SK-N-SH treated with all-trans-retinoic acid at 6 μM for 48 hours (cell line): Measurements from ENCODE around the gene OPRL1.

ENCODE experiments used
- ATAC-seq: fragments of 200-7000 bp; cut with Tn5 transposase; 3 replicates; pipeline ENCODE4 v1.9.1; 2020; ENCODE audit warnings: mild to moderate bottlenecking, moderate library complexity
- ARNTL ChIP-seq: fragments of 450-650 bp; formaldehyde crosslinking; IDR thresholded peaks from 2 replicates; pipeline ENCODE4 v1.5.0; 2020; ENCODE audit warnings: low read depth, mild to moderate bottlenecking, moderate library complexity, borderline replicate concordance
- BACH2 ChIP-seq: fragments of 250-450 bp; sonication (Bioruptor Pico); IDR thresholded peaks from 2 replicates; pipeline ENCODE4 v1.9.0; 2021; ENCODE audit warnings: mild to moderate bottlenecking, borderline replicate concordance
- CREB5 ChIP-seq: fragments of 250-450 bp; sonication (Bioruptor Pico); IDR thresholded peaks from 2 replicates; pipeline ENCODE4 v1.5.1; 2020; ENCODE audit warnings: low read depth, mild to moderate bottlenecking, moderate library complexity
- CSDC2 ChIP-seq: fragments of 250-450 bp; sonication (Bioruptor Pico); IDR thresholded peaks from 2 replicates; pipeline ENCODE4 v1.5.0; 2020; ENCODE audit warnings: mild to moderate bottlenecking, moderate library complexity
- GLIS3 ChIP-seq: fragments of 250-450 bp; sonication (Bioruptor Pico); IDR thresholded peaks from 2 replicates; pipeline ENCODE4 v1.5.0; 2020; ENCODE audit warnings: mild to moderate bottlenecking, moderate library complexity
- ISL1 ChIP-seq: fragments of 250-450 bp; sonication (Bioruptor Pico); IDR thresholded peaks from 2 replicates; pipeline ENCODE4 v2.1.2; 2022; ENCODE audit warnings: mild to moderate bottlenecking, moderate library complexity
- OSR1 ChIP-seq: fragments of 250-450 bp; sonication (Bioruptor Pico); IDR thresholded peaks from 2 replicates; pipeline ENCODE4 v1.8.0; 2022; ENCODE audit warnings: moderate library complexity, mild to moderate bottlenecking, inconsistent platforms
- PATZ1 ChIP-seq: fragments of 250-450 bp; sonication (Bioruptor Pico); IDR thresholded peaks from 2 replicates; pipeline ENCODE4 v1.8.0; 2020; ENCODE audit warnings: mild to moderate bottlenecking, moderate library complexity, borderline replicate concordance
- PPARA ChIP-seq: fragments of 250-450 bp; sonication (Bioruptor Pico); IDR thresholded peaks from 2 replicates; pipeline ENCODE4 v1.5.0; 2020; ENCODE audit warnings: mild to moderate bottlenecking, borderline replicate concordance
- RARB ChIP-seq: fragments of 250-450 bp; sonication (Bioruptor Pico); IDR thresholded peaks from 2 replicates; pipeline ENCODE4 v1.8.0; 2021; ENCODE audit warnings: mild to moderate bottlenecking, moderate library complexity
- TCF4 ChIP-seq: fragments of 250-450 bp; sonication (Bioruptor Pico); IDR thresholded peaks from 2 replicates; pipeline ENCODE4 v1.8.0; 2021; ENCODE audit warnings: mild to moderate bottlenecking, moderate library complexity, borderline replicate concordance
- TOX ChIP-seq: fragments of 250-450 bp; sonication (Bioruptor Pico); IDR thresholded peaks from 2 replicates; pipeline ENCODE4 v1.8.0; 2021; ENCODE audit warnings: mild to moderate bottlenecking, moderate library complexity, borderline replicate concordance
- TSHZ2 ChIP-seq: fragments of 250-450 bp; sonication (Bioruptor Pico); IDR thresholded peaks from 2 replicates; pipeline ENCODE4 v1.5.0; 2020; ENCODE audit warnings: mild to moderate bottlenecking, moderate library complexity
- ZC3H10 ChIP-seq: fragments of 250-450 bp; sonication (Bioruptor Pico); IDR thresholded peaks from 2 replicates; pipeline ENCODE4 v1.5.1; 2021; ENCODE audit warnings: mild to moderate bottlenecking, moderate library complexity
- ZFP30 ChIP-seq: fragments of 450-650 bp; formaldehyde crosslinking; IDR thresholded peaks from 2 replicates; pipeline ENCODE4 v1.5.0; 2022; ENCODE audit warnings: mild to moderate bottlenecking, moderate library complexity
- ZNF565 ChIP-seq: fragments of 450-650 bp; formaldehyde crosslinking; conservative IDR thresholded peaks from 2 replicates; pipeline ENCODE4 v1.5.0; 2020; ENCODE audit warnings: low read depth, mild to moderate bottlenecking, moderate library complexity
- ZNF70 ChIP-seq: fragments of 450-650 bp; formaldehyde crosslinking; IDR thresholded peaks from 2 replicates; pipeline ENCODE4 v1.5.0; 2020; ENCODE audit warnings: mild to moderate bottlenecking, moderate library complexity
- TF ChIP-seq, protein P1 (sequence below): fragments of 250-450 bp; sonication (Bioruptor Pico); IDR thresholded peaks from 2 replicates; pipeline ENCODE4 v1.8.0; 2021; ENCODE audit warnings: low read depth, mild to moderate bottlenecking, moderate library complexity, borderline replicate concordance
- TF ChIP-seq, protein P2 (sequence below): fragments of 250-450 bp; sonication (Bioruptor Pico); IDR thresholded peaks from 2 replicates; pipeline ENCODE4 v1.5.1; 2021; ENCODE audit warnings: mild to moderate bottlenecking, moderate library complexity

OPRL1 gene

DNA sequence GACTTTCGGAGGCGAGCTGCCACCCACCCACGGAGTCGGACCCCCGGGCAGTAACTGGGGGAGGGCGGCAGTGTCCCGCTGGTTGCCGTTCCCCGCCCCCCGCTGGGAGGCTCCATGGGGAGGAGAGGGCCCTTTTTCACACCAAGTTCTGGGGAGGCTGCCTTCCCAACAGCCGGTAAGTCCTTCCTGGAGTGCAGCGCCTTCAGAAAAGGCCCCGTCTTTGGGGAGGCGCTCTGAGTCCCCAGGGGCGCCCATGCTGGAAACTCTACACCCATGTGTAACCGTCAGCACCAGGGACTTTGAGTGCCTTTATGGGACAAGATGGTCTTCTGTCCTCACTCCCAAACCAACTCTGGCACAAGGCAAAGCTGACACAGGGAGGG, 30.0 kb upstream of the OPRL1 start:
- TF ChIP-seq PATZ1 (CRISPR knock-in tag) (no peak), CREB5 (CRISPR knock-in tag) (no peak), PPARA (no peak), TOX (CRISPR knock-in tag) (no peak), ZC3H10 (no peak), ZNF70 (no peak), RARB (CRISPR knock-in tag) (no peak), BACH2 (CRISPR knock-in tag) (no peak), CSDC2 (no peak), TSHZ2 (no peak), TCF4 (CRISPR knock-in tag) (no peak), ISL1 (CRISPR knock-in tag) (no peak), ZNF565 (CRISPR knock-in tag) (no peak), GLIS3 (CRISPR knock-in tag) (no peak)
- TF ChIP-seq, protein P1, sequence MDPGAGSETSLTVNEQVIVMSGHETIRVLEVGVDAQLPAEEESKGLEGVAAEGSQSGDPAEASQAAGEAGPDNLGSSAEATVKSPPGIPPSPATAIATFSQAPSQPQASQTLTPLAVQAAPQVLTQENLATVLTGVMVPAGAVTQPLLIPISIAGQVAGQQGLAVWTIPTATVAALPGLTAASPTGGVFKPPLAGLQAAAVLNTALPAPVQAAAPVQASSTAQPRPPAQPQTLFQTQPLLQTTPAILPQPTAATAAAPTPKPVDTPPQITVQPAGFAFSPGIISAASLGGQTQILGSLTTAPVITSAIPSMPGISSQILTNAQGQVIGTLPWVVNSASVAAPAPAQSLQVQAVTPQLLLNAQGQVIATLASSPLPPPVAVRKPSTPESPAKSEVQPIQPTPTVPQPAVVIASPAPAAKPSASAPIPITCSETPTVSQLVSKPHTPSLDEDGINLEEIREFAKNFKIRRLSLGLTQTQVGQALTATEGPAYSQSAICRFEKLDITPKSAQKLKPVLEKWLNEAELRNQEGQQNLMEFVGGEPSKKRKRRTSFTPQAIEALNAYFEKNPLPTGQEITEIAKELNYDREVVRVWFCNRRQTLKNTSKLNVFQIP (CRISPR knock-in tag), result no peak
- ATAC-seq, result no peak

GRCh38 chr20:64050261-64051032, 29.4 kb upstream of the OPRL1 start:
- no peak for ATAC-seq
- no peak for TF ChIP-seq BACH2 (CRISPR knock-in tag)
- no peak for TF ChIP-seq GLIS3 (CRISPR knock-in tag)
- TF ChIP-seq OSR1 (CRISPR knock-in tag), result no peak
- TF ChIP-seq TOX (CRISPR knock-in tag), result no peak
- TF ChIP-seq, protein P2, sequence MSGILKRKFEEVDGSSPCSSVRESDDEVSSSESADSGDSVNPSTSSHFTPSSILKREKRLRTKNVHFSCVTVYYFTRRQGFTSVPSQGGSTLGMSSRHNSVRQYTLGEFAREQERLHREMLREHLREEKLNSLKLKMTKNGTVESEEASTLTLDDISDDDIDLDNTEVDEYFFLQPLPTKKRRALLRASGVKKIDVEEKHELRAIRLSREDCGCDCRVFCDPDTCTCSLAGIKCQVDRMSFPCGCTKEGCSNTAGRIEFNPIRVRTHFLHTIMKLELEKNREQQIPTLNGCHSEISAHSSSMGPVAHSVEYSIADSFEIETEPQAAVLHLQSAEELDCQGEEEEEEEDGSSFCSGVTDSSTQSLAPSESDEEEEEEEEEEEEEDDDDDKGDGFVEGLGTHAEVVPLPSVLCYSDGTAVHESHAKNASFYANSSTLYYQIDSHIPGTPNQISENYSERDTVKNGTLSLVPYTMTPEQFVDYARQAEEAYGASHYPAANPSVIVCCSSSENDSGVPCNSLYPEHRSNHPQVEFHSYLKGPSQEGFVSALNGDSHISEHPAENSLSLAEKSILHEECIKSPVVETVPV (CRISPR knock-in tag), result no peak
- TF ChIP-seq, protein P1 (CRISPR knock-in tag), result no peak
- no peak for TF ChIP-seq ZNF70
- no peak for TF ChIP-seq ZFP30 (CRISPR knock-in tag)
- no peak for TF ChIP-seq ARNTL (CRISPR knock-in tag)
- TF ChIP-seq TCF4 (CRISPR knock-in tag), result no peak
- TF ChIP-seq ISL1 (CRISPR knock-in tag), result no peak
